ENCODE data around the gene GRPR.
"Not testable (repeated sequence)": the region's sequence is repeated elsewhere in the genome, so short reads cannot be mapped to it uniquely, and the experiment has no call there.

GRPR gene

DNA sequence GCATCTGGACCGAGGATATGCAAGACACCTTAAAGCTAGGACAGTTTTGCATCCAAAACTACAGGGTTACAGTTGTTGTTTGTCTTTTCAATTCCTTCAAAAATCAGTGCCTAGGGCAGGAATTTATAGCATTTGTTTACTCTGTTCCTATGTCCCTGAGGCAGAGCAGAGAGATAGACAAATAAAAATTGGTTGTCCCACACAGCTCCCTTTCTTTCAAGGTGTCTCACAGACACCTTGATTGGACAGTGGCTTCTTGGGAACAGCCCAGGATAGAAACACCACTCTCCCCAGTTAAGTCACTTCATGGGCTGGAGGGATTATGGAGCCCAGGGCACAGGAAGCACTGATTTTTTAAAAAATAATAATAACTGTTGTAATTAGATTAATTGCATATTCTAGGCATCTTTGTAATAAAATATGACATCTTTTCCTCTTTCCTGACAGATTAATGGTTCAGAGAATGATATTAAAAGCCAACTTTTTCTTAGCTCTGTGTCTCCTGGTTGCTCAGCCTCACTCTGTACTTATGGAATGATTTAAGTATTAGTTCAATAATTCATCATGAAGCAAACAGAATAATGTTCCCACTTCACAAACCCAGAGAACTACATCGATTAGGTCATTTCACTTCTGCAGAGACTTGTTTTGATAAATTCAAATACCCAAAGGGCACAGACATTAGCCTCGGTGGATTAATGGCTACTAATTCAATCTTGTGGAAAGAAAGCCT is 52.1 kb downstream of the GRPR start:
- TF ChIP-seq, protein P1, sequence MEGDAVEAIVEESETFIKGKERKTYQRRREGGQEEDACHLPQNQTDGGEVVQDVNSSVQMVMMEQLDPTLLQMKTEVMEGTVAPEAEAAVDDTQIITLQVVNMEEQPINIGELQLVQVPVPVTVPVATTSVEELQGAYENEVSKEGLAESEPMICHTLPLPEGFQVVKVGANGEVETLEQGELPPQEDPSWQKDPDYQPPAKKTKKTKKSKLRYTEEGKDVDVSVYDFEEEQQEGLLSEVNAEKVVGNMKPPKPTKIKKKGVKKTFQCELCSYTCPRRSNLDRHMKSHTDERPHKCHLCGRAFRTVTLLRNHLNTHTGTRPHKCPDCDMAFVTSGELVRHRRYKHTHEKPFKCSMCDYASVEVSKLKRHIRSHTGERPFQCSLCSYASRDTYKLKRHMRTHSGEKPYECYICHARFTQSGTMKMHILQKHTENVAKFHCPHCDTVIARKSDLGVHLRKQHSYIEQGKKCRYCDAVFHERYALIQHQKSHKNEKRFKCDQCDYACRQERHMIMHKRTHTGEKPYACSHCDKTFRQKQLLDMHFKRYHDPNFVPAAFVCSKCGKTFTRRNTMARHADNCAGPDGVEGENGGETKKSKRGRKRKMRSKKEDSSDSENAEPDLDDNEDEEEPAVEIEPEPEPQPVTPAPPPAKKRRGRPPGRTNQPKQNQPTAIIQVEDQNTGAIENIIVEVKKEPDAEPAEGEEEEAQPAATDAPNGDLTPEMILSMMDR (IDR thresholded peaks at IDR 0.05; ENCODE audit: borderline replicate concordance, extremely low read depth, low read length, poor library complexity, severe bottlenecking), result no peak
- no peak for TF ChIP-seq EZH2 (IDR thresholded peaks at IDR 0.05; ENCODE audit: borderline replicate concordance, low read depth, low read length, severe bottlenecking)
- no peaks in the 10 kb centered on the region for H3K27me3 ChIP-seq (ENCODE audit: insufficient read depth, low read length, poor library complexity)

DNA sequence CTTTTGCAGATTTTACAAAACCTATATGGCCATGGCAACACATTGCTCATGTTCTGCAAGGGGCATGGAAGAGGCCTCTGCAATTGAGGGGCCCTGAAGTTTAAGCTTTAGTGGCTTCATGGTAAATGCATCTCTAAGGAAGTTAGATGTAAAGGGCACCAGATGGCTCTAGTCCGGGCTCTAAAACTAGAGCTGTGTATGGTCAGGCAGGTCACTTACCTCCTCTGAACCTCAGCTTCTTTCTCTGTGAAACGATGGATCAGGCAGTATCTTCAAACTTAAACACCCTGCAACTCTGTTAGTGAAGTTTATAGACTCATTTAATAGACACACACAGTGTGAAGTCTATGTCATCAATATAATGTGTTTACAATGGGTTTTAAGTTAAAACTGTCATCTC is 53.9 kb downstream of the GRPR start:
- no peak for DNase-seq
- no peaks in the 10 kb centered on the region for H4K20me1 ChIP-seq (ENCODE audit: insufficient read depth, low read length)

More for the DNA sequence above, 52.1 kb downstream of the GRPR start:
- Histone ChIP-seq H3K9ac (ENCODE audit: low read depth, low read length) (no peak overlapping the region), H3K4me1 (ENCODE audit: insufficient read depth, low read length) (no peaks in the 10 kb centered on the region), H3K36me3 (ENCODE audit: insufficient read depth, low read length) (no peaks in the 10 kb centered on the region), H3K9me3 (ENCODE audit: insufficient read depth, low read length, severe bottlenecking) (no peaks in the 10 kb centered on the region), H4K20me1 (ENCODE audit: insufficient read depth, low read length) (no peaks in the 10 kb centered on the region), H2AFZ (ENCODE audit: low read depth, low read length) (no peak overlapping the region), H3K79me2 (ENCODE audit: insufficient read depth, low read length) (no peaks in the 10 kb centered on the region), H3K4me3 (ENCODE audit: low read depth in 1 of 2, low read length in 2 of 2) (no peak overlapping the region), H3K27ac (ENCODE audit: low read length) (no peak overlapping the region), H3K4me2 (ENCODE audit: insufficient read depth, low read length) (no peak overlapping the region)
- DNase-seq (no peak), ATAC-seq (ENCODE audit: insufficient read depth, low read depth) (no peak)

DNA sequence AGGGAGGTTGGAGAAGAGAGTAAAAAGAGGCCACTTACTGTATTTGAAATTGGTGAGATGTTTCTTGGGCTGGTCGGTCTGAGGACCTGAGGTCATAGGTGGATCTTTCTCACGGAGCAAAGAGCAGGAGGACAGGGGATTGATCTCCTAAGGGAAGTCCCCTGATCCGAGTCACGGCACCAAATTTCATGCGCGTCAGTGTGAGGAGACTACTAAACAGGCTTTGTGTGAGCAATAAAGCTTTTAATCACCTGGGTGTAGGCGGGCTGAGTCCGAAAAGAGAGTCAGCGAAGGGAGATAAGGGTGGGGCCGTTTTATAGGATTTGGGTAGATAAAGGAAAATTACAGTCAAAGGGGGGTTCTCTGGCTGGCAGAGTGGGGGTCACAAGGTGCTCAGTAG is 60.5 kb downstream of the GRPR start:
- not testable (repeated sequence) for H3K27ac ChIP-seq (ENCODE audit: low read length); H3K9me3 ChIP-seq (ENCODE audit: insufficient read depth, low read length, severe bottlenecking); H3K4me1 ChIP-seq (ENCODE audit: insufficient read depth, low read length); ATAC-seq (ENCODE audit: insufficient read depth, low read depth); DNase-seq; H2AFZ ChIP-seq (ENCODE audit: low read depth, low read length); H3K36me3 ChIP-seq (ENCODE audit: insufficient read depth, low read length); H3K79me2 ChIP-seq (ENCODE audit: insufficient read depth, low read length); H3K4me2 ChIP-seq (ENCODE audit: insufficient read depth, low read length); H3K27me3 ChIP-seq (ENCODE audit: insufficient read depth, low read length, poor library complexity); H3K4me3 ChIP-seq (ENCODE audit: low read depth in 1 of 2, low read length in 2 of 2); H4K20me1 ChIP-seq (ENCODE audit: insufficient read depth, low read length); H3K9ac ChIP-seq (ENCODE audit: low read depth, low read length)

More for the DNA sequence above, 53.9 kb downstream of the GRPR start:
- Histone ChIP-seq H3K27ac (ENCODE audit: low read length) (no peak overlapping the region), H3K4me3 (ENCODE audit: low read depth in 1 of 2, low read length in 2 of 2) (no peak overlapping the region), H3K4me2 (ENCODE audit: insufficient read depth, low read length) (no peak overlapping the region), H3K27me3 (ENCODE audit: insufficient read depth, low read length, poor library complexity) (no peaks in the 10 kb centered on the region), H3K9me3 (ENCODE audit: insufficient read depth, low read length, severe bottlenecking) (no peaks in the 10 kb centered on the region), H3K36me3 (ENCODE audit: insufficient read depth, low read length) (no peaks in the 10 kb centered on the region), H3K9ac (ENCODE audit: low read depth, low read length) (no peak overlapping the region), H3K4me1 (ENCODE audit: insufficient read depth, low read length) (no peaks in the 10 kb centered on the region), H3K79me2 (ENCODE audit: insufficient read depth, low read length) (no peaks in the 10 kb centered on the region), H2AFZ (ENCODE audit: low read depth, low read length) (no peak overlapping the region)
- ATAC-seq (ENCODE audit: insufficient read depth, low read depth), result no peak
- no peak for TF ChIP-seq EZH2 (IDR thresholded peaks at IDR 0.05; ENCODE audit: borderline replicate concordance, low read depth, low read length, severe bottlenecking)
- TF ChIP-seq, protein P1 (IDR thresholded peaks at IDR 0.05; ENCODE audit: borderline replicate concordance, extremely low read depth, low read length, poor library complexity, severe bottlenecking), result no peak

DNA sequence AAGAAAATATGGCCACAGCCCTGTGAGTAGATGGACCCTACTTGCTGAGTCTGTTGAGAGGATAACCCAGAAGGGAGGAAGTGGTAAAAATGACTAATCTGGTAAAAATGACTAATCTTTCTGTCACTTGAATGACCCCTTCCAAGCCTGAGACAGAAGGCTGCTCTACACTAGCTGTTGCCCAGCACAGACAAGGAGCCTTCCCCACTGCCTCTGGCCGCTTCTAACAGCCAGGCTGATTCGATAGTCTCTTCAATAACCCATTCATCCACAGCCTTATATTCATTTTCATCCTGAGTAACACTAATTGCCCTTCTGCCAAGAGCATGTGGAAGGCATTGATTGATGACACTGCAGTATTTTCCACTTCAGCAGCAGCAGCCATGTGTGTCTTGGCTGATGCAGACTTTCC is 62.4 kb downstream of the GRPR start:
- no peaks in the 10 kb centered on the region for H3K79me2 ChIP-seq (ENCODE audit: insufficient read depth, low read length)
- DNase-seq (no peak), ATAC-seq (ENCODE audit: insufficient read depth, low read depth) (no peak)
- no peaks in the 10 kb centered on the region for H3K4me1 ChIP-seq (ENCODE audit: insufficient read depth, low read length)
- TF ChIP-seq, protein P1 (IDR thresholded peaks at IDR 0.05; ENCODE audit: borderline replicate concordance, extremely low read depth, low read length, poor library complexity, severe bottlenecking), result no peak
- TF ChIP-seq EZH2 (IDR thresholded peaks at IDR 0.05; ENCODE audit: borderline replicate concordance, low read depth, low read length, severe bottlenecking), result no peak
- no peaks in the 10 kb centered on the region for H3K27me3 ChIP-seq (ENCODE audit: insufficient read depth, low read length, poor library complexity)
- no peak overlapping the region for H3K4me3 ChIP-seq (ENCODE audit: low read depth in 1 of 2, low read length in 2 of 2)
- no peak overlapping the region for H3K9ac ChIP-seq (ENCODE audit: low read depth, low read length)
- H2AFZ ChIP-seq (ENCODE audit: low read depth, low read length), result no peak overlapping the region
- H3K9me3 ChIP-seq (ENCODE audit: insufficient read depth, low read length, severe bottlenecking), result no peaks in the 10 kb centered on the region
- H3K36me3 ChIP-seq (ENCODE audit: insufficient read depth, low read length), result no peaks in the 10 kb centered on the region
- H4K20me1 ChIP-seq (ENCODE audit: insufficient read depth, low read length), result no peaks in the 10 kb centered on the region
- no peak overlapping the region for H3K27ac ChIP-seq (ENCODE audit: low read length)
- no peak overlapping the region for H3K4me2 ChIP-seq (ENCODE audit: insufficient read depth, low read length)
